Endodermal cell (in vitro differentiated cells): ENCODE results near the gene CBL. TPM values are rescaled to one million over a fixed set of nuclear protein-coding genes. Genes with fewer than 3 reads are reported as not detected.

Source experiments
- DNase-seq: peaks from one replicate; pipeline ENCODE4 v3.0.0-alpha.2; 2017
- H3K27ac ChIP-seq: 2 replicates; pipeline ENCODE4 v1.5.1; 2013; ENCODE audit warnings: mild to moderate bottlenecking, low read depth, low read length, moderate library complexity
- H3K27me3 ChIP-seq: 2 replicates; pipeline ENCODE4 v1.6.1; 2013; ENCODE audit warnings: mild to moderate bottlenecking, low read length, moderate library complexity; ENCODE audit not compliant: insufficient read depth, control insufficient read depth, poor library complexity, severe bottlenecking
- H3K36me3 ChIP-seq: 2 replicates; pipeline ENCODE4 v1.7.0; 2013; ENCODE audit warnings: mild to moderate bottlenecking, low read length, moderate library complexity; ENCODE audit not compliant: control insufficient read depth, insufficient read depth
- H3K4me1 ChIP-seq: one replicate; pipeline ENCODE4 v1.7.0; 2013; ENCODE audit warnings: low read length; ENCODE audit not compliant: control insufficient read depth, insufficient read depth
- H3K4me3 ChIP-seq: 2 replicates; pipeline ENCODE4 v1.5.1; 2013; ENCODE audit warnings: mild to moderate bottlenecking, low read length, moderate library complexity
- H3K9ac ChIP-seq: 2 replicates; pipeline ENCODE4 v1.6.1; 2013; ENCODE audit warnings: mild to moderate bottlenecking, low read length, moderate library complexity; ENCODE audit not compliant: poor library complexity, severe bottlenecking; ENCODE audit errors: extremely low read depth
- H3K9me3 ChIP-seq: 2 replicates; pipeline ENCODE4 v1.6.1; 2013; ENCODE audit warnings: mild to moderate bottlenecking, low read length, moderate library complexity; ENCODE audit not compliant: control insufficient read depth
- H3K27ac Mint-ChIP-seq: 2 replicates; pipeline ENCODE4 v1.8.0; 2020; ENCODE audit warnings: mixed read lengths
- H3K27me3 Mint-ChIP-seq: 2 replicates; pipeline ENCODE4 v1.8.0; 2021; ENCODE audit warnings: mild to moderate bottlenecking, mixed read lengths; ENCODE audit not compliant: insufficient read depth
- H3K36me3 Mint-ChIP-seq: 2 replicates; pipeline ENCODE4 v1.8.0; 2020; ENCODE audit warnings: low read depth, mixed read lengths
- H3K4me1 Mint-ChIP-seq: 2 replicates; pipeline ENCODE4 v1.8.0; 2020; ENCODE audit warnings: mixed read lengths
- H3K4me3 Mint-ChIP-seq: 2 replicates; pipeline ENCODE4 v1.8.0; 2020; ENCODE audit warnings: mild to moderate bottlenecking, moderate library complexity, mixed read lengths
- H3K9me3 Mint-ChIP-seq: 2 replicates; pipeline ENCODE4 v1.8.0; 2020; ENCODE audit warnings: mild to moderate bottlenecking, mixed read lengths
- CTCF ChIP-seq: fragments of 200-600 bp; sonication (generic); conservative IDR thresholded peaks from 2 replicates; pipeline ENCODE4 v1.5.0; 2021; ENCODE audit warnings: antibody characterized with exemption, mild to moderate bottlenecking
- WGBS, 2 experiments: methylation state at CpG; one replicate each; pipeline versions ENCODE4 v1.1.5 to v1.1.7; 2013; ENCODE audit warnings: missing lambda C conversion rate in 2 of 2, mixed read lengths in 1 of 2; ENCODE audit not compliant: insufficient coverage in 1 of 2, insufficient read length in 1 of 2; 5-methylcytosine and 5-hydroxymethylcytosine counted together
- total RNA-seq, 2 donors: library from RNA; stranded (reverse); fragmentation: NEBNext Ultra II Directional in 1 of 2; extraction: Animal tissue kit (Norgen Biotek cat#: 25700) in 1 of 2; gene quantifications; 2 replicates in 1 of 2; 3 replicates in 1 of 2; pipeline ENCODE4 v1.2.1, GENCODE V29; 2021

The CBL gene
- total RNA-seq, 2 donors from 2014 or later, result 40.3 to 52.7 TPM

GRCh38 chr11:119322921-119323531 lies 116.9 kb downstream of the CBL start:
- no peak overlapping the region for H3K9ac ChIP-seq
- H3K4me3 ChIP-seq, result no peak overlapping the region
- Mint-ChIP-seq H3K27me3 (no peaks in the 10 kb centered on the region), H3K36me3 (no peaks in the 10 kb centered on the region), H3K4me3 (no peak overlapping the region), H3K27ac (no peak overlapping the region), H3K4me1 (peaks cover 32% of the 10 kb centered on the region), H3K9me3 (no peaks in the 10 kb centered on the region)
- DNase-seq, result no peak
- no peak overlapping the region for H3K27ac ChIP-seq
- TF ChIP-seq CTCF, result no peak
- no peaks in the 10 kb centered on the region for H3K9me3 ChIP-seq
- H3K36me3 ChIP-seq, result no peaks in the 10 kb centered on the region
- no peaks in the 10 kb centered on the region for H3K27me3 ChIP-seq
- 92 to 94% methylated on average over 12 to 17 of the region's 20 CpGs for WGBS, 2 experiments
- H3K4me1 ChIP-seq, result peaks cover 16% of the 10 kb centered on the region

- Mint-ChIP-seq H3K4me1 (peaks cover 26% of the 10 kb centered on the region), H3K27me3 (no peaks in the 10 kb centered on the region), H3K36me3 (no peaks in the 10 kb centered on the region), H3K4me3 (no peak overlapping the region), H3K27ac (no peak overlapping the region), H3K9me3 (no peaks in the 10 kb centered on the region)
- peak; percentile 96 for DNase-seq
- peak; percentile 91 for TF ChIP-seq CTCF
- Histone ChIP-seq H3K27me3 (no peaks in the 10 kb centered on the region), H3K9ac (no peak overlapping the region), H3K4me1 (peaks cover 12% of the 10 kb centered on the region), H3K4me3 (no peak overlapping the region), H3K36me3 (no peaks in the 10 kb centered on the region), H3K27ac (no peak overlapping the region), H3K9me3 (no peaks in the 10 kb centered on the region)
- WGBS, 2 experiments, result 49 to 55% methylated on average over 4 to 8 of the region's 8 CpGs
These were observed 117.4 kb downstream of the CBL start for GRCh38 chr11:119323532-119324033.

DNA sequence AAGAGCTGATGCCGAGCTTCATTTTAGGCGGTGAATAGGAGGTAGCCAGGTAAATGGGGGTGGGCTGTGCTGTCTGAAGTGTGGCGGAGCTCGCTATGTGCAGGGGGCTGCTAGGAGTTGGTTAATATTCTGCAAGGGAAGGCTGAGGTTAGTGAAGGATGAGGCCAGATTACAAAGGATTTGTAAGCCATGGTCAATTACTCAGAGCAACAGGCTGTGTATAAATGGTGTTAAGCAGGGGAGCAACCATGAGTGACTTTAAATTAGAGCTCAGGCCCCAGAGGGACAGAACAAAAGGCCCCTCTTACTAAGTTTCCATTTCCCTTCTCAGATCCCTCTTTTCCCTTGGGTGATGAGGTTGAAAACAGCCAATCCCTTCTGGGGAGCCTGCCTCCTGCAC lies 118.0 kb downstream of the CBL start:
- Mint-ChIP-seq H3K9me3 (no peaks in the 10 kb centered on the region), H3K27me3 (no peaks in the 10 kb centered on the region), H3K36me3 (no peaks in the 10 kb centered on the region), H3K27ac (no peak overlapping the region), H3K4me3 (no peak overlapping the region), H3K4me1 (peaks cover 20% of the 10 kb centered on the region)
- WGBS, 2 experiments, result 90 to 91% methylated on average over 3 to 4 of the region's 4 CpGs
- H3K27me3 ChIP-seq, result no peaks in the 10 kb centered on the region
- no peaks in the 10 kb centered on the region for H3K9me3 ChIP-seq
- H3K36me3 ChIP-seq, result no peaks in the 10 kb centered on the region
- no peak overlapping the region for H3K9ac ChIP-seq
- no peak for DNase-seq
- peaks cover 6% of the 10 kb centered on the region for H3K4me1 ChIP-seq
- no peak overlapping the region for H3K4me3 ChIP-seq
- no peak overlapping the region for H3K27ac ChIP-seq
- no peak for TF ChIP-seq CTCF
